Gastroesophageal sphincter (tissue), 4 donors: ENCODE results near the gene ANK3. TPM values are rescaled to one million over a fixed set of nuclear protein-coding genes. Genes with fewer than 3 reads are reported as not detected.

ENCODE experiments used
- ATAC-seq: fragments of 150-250 bp; one replicate; pipeline ENCODE4 v1.9.1; 2016; ENCODE audit warnings: mild to moderate bottlenecking, moderate library complexity
- H3K27ac ChIP-seq, 4 donors: fragments of 200-600 bp; sonication (generic) in 3 of 4; 1 replicate in 3 of 4; 2 replicates in 1 of 4; pipeline ENCODE4 v1.5.1; 2016 to 2019
- H3K27me3 ChIP-seq: fragments of 200-600 bp; sonication (generic); one replicate; pipeline ENCODE4 v1.5.1; 2019
- H3K36me3 ChIP-seq, 2 donors: fragments of 200-600 bp; sonication (generic); one replicate each; pipeline ENCODE4 v1.5.1; 2019; ENCODE audit warnings: control low read depth in 1 of 2
- H3K4me1 ChIP-seq, 3 donors: fragments of 200-600 bp; sonication (generic); 1 replicate in 2 of 3; 2 replicates in 1 of 3; pipeline ENCODE4 v1.5.1; 2016 to 2019; ENCODE audit warnings: control low read depth in 2 of 3
- H3K4me3 ChIP-seq, 2 donors: fragments of 200-600 bp; sonication (generic); one replicate each; pipeline ENCODE4 v1.5.1; 2019; ENCODE audit warnings: mild to moderate bottlenecking in 1 of 2, moderate library complexity in 1 of 2
- H3K9me3 ChIP-seq, 3 donors: fragments of 200-600 bp; sonication (generic); one replicate each; pipeline ENCODE4 v1.5.1; 2017 to 2019; ENCODE audit warnings: control low read depth in 2 of 3
- EP300 ChIP-seq: sonication (generic); formaldehyde crosslinking; IDR thresholded peaks from one replicate; pipeline ENCODE4 v1.6.1; 2017; ENCODE audit warnings: antibody characterized with exemption, mild to moderate bottlenecking
- POLR2A ChIP-seq, 2 donors: fragments of 450-650 bp; IDR thresholded peaks; one replicate each; pipeline ENCODE4 v1.6.1; 2017; ENCODE audit warnings: antibody characterized with exemption in 2 of 2, mild to moderate bottlenecking in 2 of 2, moderate library complexity in 1 of 2
- POLR2AphosphoS5 ChIP-seq: sonication (generic); formaldehyde crosslinking; IDR thresholded peaks from one replicate; pipeline ENCODE4 v1.6.1; 2017; ENCODE audit warnings: antibody characterized with exemption
- WGBS, 2 donors: methylation state at CpG; one replicate each; pipeline ENCODE4 v1.1.5; 2018; ENCODE audit warnings: low coverage in 1 of 2; 5-methylcytosine and 5-hydroxymethylcytosine counted together
- total RNA-seq, 4 donors: library from RNA; depleted of rRNA; stranded (reverse); fragments of >200 nt; gene quantifications; one replicate each; pipeline ENCODE4 v1.1.0, GENCODE V29; 2016
- TF ChIP-seq, protein P1 (sequence below), 4 experiments: fragments of 200-600 bp in 2 of 4; fragments of 450-650 bp in 2 of 4; sonication (generic) in 1 of 4; IDR thresholded peaks; one replicate each; pipeline ENCODE4 v1.5.1; 2017 to 2019; ENCODE audit warnings: antibody characterized with exemption in 4 of 4, mild to moderate bottlenecking in 2 of 4, moderate library complexity in 2 of 4

Gene ANK3
- total RNA-seq, 4 donors from 2014 or later, result 21.1 to 61.5 (median 38.9) TPM

DNA sequence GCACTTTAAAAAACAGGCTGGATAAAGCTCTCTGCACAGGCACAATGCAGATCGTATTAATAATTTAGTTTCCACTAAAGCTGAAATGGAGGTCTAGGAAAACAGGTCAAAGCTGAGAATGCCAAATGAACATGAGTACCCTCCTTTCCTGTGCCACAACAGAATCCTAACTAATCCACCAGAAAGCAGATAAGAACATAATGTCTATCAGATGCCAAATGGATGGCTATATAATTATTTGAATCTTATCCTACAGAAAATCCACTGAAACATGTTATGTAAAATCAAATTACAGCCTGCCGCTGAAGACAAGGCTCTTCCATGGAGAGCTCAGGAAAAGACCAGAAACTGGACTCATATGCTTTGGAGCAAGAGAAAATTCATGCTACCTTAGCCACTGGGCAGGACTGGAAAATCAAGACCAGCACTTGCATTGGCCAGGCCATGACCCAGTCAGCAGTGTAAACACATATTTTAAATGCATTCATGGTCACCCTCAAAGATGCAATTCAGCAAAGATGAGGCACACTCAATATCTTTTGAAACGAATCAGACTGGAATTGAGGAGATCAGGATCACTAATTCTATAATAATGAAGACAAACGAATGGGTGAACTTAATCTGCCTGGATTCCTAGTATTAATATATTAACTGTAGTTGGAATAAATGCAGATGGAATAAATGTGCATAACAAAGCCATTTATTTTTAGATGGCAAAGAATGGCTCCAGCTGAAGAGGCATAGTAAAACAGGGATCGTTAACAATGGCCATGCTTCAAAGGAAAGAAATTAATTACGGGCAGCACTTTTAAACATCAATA, 13.2 kb downstream of the ANK3 start:
- no peaks in the 10 kb centered on the region for H3K36me3 ChIP-seq
- ATAC-seq, result no peak
- TF ChIP-seq POLR2AphosphoS5, result no peak
- no peaks in the 10 kb centered on the region for H3K4me1 ChIP-seq
- H3K4me3 ChIP-seq, result no peak overlapping the region
- WGBS, 2 donors, result 68 to 81% methylated on average over 6 of the region's 6 CpGs
- H3K9me3 ChIP-seq, result no peaks in the 10 kb centered on the region
- H3K27ac ChIP-seq, result no peak overlapping the region
- no peaks in the 10 kb centered on the region for H3K27me3 ChIP-seq

DNA sequence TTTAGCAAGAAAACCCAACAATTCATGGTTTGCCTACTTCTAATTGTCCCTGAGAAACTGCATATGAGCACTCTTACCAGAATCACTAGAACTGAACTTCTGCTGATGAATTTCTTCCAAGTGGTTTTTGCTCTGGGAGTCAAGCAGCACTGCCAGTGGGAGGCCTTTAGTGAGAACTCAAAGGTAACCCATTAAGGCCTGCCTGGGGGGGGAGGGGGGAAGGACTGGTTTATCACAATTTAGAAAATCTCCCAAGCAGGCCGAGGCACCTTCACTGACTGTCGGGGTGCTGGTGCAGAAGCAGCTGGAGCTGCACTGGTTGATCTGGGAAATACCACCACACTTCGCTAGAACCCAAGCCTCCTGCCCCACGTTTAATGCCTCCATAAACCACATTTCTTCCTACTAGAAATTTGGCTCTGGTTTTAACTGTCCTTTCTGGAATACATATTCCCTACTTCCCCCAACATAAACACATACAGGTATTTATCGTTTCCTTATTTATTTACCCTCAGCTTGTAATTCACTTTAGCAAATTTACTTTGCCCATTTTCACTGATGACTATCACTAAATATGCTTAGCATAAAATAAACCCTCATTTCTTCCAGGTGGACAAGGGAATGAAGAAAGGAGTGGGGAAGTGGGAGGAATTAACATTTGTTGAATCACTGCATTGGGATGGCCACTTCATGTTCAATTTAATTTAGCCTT, 14.2 kb downstream of the ANK3 start:
- ATAC-seq, result no peak

DNA sequence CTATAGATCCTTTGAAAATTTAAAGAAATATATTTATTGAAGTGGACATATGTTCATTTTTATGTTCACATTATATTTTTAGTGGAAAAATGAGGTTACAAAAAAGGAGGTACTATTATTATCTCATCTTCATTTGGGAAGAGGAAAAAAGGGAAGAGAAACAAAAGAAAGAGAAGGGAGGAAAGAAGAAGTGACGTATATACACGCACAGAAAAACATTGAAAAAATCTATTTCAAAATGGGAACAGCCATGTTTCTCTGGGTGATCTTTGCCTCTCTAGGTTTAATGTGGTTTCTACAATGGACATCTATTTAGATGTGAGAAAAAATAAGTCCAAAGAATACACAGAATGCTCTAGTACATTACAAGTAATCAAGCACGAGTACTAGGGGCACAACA, 14.8 kb downstream of the ANK3 start:
- WGBS, 2 donors, result 91 to 95% methylated on average over 3 of the region's 3 CpGs
- no peak overlapping the region for H3K4me3 ChIP-seq
- no peaks in the 10 kb centered on the region for H3K9me3 ChIP-seq
- peaks cover 0 to 6% (median 0%) of the 10 kb centered on the region in 3 donors for H3K4me1 ChIP-seq
- ATAC-seq, result no peak
- no peaks in the 10 kb centered on the region for H3K27me3 ChIP-seq
- no peaks in the 10 kb centered on the region for H3K36me3 ChIP-seq
- TF ChIP-seq POLR2A (IDR thresholded peaks at IDR 0.05), result no peak
- no peak for TF ChIP-seq POLR2AphosphoS5
- TF ChIP-seq EP300, result no peak
- TF ChIP-seq, protein P1, sequence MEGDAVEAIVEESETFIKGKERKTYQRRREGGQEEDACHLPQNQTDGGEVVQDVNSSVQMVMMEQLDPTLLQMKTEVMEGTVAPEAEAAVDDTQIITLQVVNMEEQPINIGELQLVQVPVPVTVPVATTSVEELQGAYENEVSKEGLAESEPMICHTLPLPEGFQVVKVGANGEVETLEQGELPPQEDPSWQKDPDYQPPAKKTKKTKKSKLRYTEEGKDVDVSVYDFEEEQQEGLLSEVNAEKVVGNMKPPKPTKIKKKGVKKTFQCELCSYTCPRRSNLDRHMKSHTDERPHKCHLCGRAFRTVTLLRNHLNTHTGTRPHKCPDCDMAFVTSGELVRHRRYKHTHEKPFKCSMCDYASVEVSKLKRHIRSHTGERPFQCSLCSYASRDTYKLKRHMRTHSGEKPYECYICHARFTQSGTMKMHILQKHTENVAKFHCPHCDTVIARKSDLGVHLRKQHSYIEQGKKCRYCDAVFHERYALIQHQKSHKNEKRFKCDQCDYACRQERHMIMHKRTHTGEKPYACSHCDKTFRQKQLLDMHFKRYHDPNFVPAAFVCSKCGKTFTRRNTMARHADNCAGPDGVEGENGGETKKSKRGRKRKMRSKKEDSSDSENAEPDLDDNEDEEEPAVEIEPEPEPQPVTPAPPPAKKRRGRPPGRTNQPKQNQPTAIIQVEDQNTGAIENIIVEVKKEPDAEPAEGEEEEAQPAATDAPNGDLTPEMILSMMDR (IDR thresholded peaks at IDR 0.05), result no peak
- H3K27ac ChIP-seq, result no peak overlapping the region

More for the DNA sequence above, 14.2 kb downstream of the ANK3 start:
- Histone ChIP-seq H3K36me3 (no peaks in the 10 kb centered on the region), H3K27me3 (no peaks in the 10 kb centered on the region), H3K4me1 (peaks cover 0 to under 1% (median 0%) of the 10 kb centered on the region in 3 donors), H3K4me3 (no peak overlapping the region), H3K9me3 (no peaks in the 10 kb centered on the region), H3K27ac (no peak overlapping the region)
- TF ChIP-seq, protein P1 (IDR thresholded peaks at IDR 0.05), result no peak
- TF ChIP-seq EP300, result no peak
- no peak for TF ChIP-seq POLR2AphosphoS5
- no peak for TF ChIP-seq POLR2A (IDR thresholded peaks at IDR 0.05)
- WGBS, 2 donors, result 84 to 97% methylated on average over 4 to 5 of the region's 5 CpGs

DNA sequence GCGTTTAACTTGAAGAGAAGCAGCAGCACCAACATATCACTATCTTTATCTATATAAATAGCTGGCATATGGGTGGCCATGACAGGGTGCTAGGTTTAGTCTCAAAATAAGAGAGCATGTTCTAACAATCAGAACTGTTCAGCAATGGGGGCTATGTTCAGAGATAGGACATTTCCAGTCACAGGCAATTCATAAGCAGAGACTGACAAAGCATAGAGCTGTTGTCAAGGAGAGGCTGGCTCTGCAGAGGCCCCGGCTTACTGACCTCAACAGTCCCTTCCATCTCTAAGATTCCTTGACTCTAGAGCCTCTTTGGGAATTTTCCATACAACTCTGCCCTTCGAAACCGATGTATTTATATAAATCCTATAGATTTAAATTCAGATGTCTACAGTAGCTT, 17.2 kb downstream of the ANK3 start:
- Histone ChIP-seq H3K27ac (no peak overlapping the region), H3K27me3 (no peaks in the 10 kb centered on the region), H3K4me1 (peaks cover 0 to 30% (median 1%) of the 10 kb centered on the region in 3 donors), H3K9me3 (no peaks in the 10 kb centered on the region), H3K36me3 (no peaks in the 10 kb centered on the region), H3K4me3 (no peak overlapping the region)
- WGBS, 2 donors, result 75 to 100% methylated on average over 1 to 4 of the region's 4 CpGs
- no peak for ATAC-seq
- TF ChIP-seq, protein P1 (IDR thresholded peaks at IDR 0.05), result no peak
- no peak for TF ChIP-seq POLR2AphosphoS5
- TF ChIP-seq POLR2A (IDR thresholded peaks at IDR 0.05), result no peak
- no peak for TF ChIP-seq EP300

DNA sequence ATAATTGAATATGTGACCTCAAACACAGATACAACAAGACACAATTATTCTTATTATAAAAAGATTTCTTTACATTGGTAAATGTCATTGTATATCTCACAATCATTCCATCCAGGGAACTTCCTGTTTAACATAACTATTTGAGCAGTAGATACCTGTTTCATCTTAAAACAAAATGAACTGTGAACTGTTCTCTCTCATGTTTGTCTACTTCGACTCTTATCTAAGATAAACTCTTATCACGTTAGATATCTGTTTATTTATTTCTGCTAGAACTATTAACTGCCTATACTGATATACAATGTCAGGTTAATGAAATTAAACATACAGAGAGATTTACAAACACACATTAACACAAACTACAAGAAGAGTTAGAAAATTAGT, 20.1 kb downstream of the ANK3 start:
- TF ChIP-seq POLR2AphosphoS5, result no peak
- Histone ChIP-seq H3K27ac (no peak overlapping the region), H3K4me3 (no peak overlapping the region), H3K27me3 (no peaks in the 10 kb centered on the region), H3K9me3 (no peaks in the 10 kb centered on the region), H3K4me1 (peaks cover 0 to 44% (median 2%) of the 10 kb centered on the region in 3 donors), H3K36me3 (no peaks in the 10 kb centered on the region)
- no peak for ATAC-seq
- 48 to 64% methylated on average over 2 of the region's 2 CpGs for WGBS, 2 donors
